CD4-positive, CD25-positive, alpha-beta regulatory T cell (primary cell): Measurements from ENCODE around the gene KCNQ2. TPM values are rescaled to one million over a fixed set of nuclear protein-coding genes. Genes with fewer than 3 reads are reported as not detected.

Source experiments
- ATAC-seq, 2 donors: fragments of 150-1000 bp; cut with Tn5 transposase; one replicate each; pipeline ENCODE4 v1.10.0; 2021; ENCODE audit warnings: low read depth in 2 of 2, moderate number of reproducible peaks in 2 of 2, moderate library complexity in 1 of 2
- DNase-seq, 3 donors: peaks; one replicate each; pipeline versions ENCODE4 v3.0.0 to v3.0.0-alpha.2; 2012 to 2022; ENCODE audit warnings: mixed read lengths in 1 of 3
- H3K27ac ChIP-seq: one replicate; pipeline ENCODE4 v1.7.0; 2013; ENCODE audit warnings: mild to moderate bottlenecking, low read length; ENCODE audit not compliant: insufficient read depth, poor library complexity, severe bottlenecking
- H3K27me3 ChIP-seq: one replicate; pipeline ENCODE4 v1.7.0; 2013; ENCODE audit warnings: low read length; ENCODE audit not compliant: control insufficient read depth, insufficient read depth
- H3K36me3 ChIP-seq: one replicate; pipeline ENCODE4 v1.7.0; 2013; ENCODE audit warnings: mild to moderate bottlenecking, low read length, moderate library complexity; ENCODE audit not compliant: control insufficient read depth, insufficient read depth
- H3K4me1 ChIP-seq: 2 replicates; pipeline ENCODE4 v1.7.0; 2013; ENCODE audit warnings: mild to moderate bottlenecking, low read length; ENCODE audit not compliant: insufficient read depth, control insufficient read depth, poor library complexity, severe bottlenecking
- H3K4me3 ChIP-seq: one replicate; pipeline ENCODE4 v1.7.0; 2013; ENCODE audit warnings: low read depth, mild to moderate bottlenecking, low read length, moderate library complexity
- H3K9me3 ChIP-seq, 2 experiments: 1 replicate in 1 of 2; 2 replicates in 1 of 2; pipeline ENCODE4 v1.7.0; 2013; ENCODE audit warnings: low read length in 2 of 2, mild to moderate bottlenecking in 1 of 2, moderate library complexity in 1 of 2; ENCODE audit not compliant: control insufficient read depth in 2 of 2
- H3K27ac Mint-ChIP-seq, 3 donors: one replicate each; pipeline ENCODE4 v1.8.0; 2020 to 2022; ENCODE audit warnings: mild to moderate bottlenecking in 3 of 3, mixed read lengths in 3 of 3, moderate library complexity in 2 of 3
- H3K27me3 Mint-ChIP-seq: one replicate; pipeline ENCODE4 v1.8.0; 2022; ENCODE audit warnings: mild to moderate bottlenecking, mixed read lengths
- H3K36me3 Mint-ChIP-seq: one replicate; pipeline ENCODE4 v1.8.0; 2020; ENCODE audit warnings: mixed read lengths
- H3K4me1 Mint-ChIP-seq, 4 donors: one replicate each; pipeline ENCODE4 v1.8.0; 2020 to 2022; ENCODE audit warnings: mixed read lengths in 4 of 4, mild to moderate bottlenecking in 1 of 4
- H3K4me3 Mint-ChIP-seq, 4 donors: one replicate each; pipeline ENCODE4 v1.8.0; 2020 to 2022; ENCODE audit warnings: mild to moderate bottlenecking in 4 of 4, mixed read lengths in 4 of 4, moderate library complexity in 3 of 4
- H3K9me3 Mint-ChIP-seq, 7 donors: one replicate each; pipeline ENCODE4 v1.8.0; 2020 to 2022; ENCODE audit warnings: mixed read lengths in 7 of 7, mild to moderate bottlenecking in 3 of 7, moderate library complexity in 2 of 7
- polyA plus RNA-seq, 4 donors: library from polyadenylated mRNA; unstranded; fragments of 300-500 nt; fragmentation: Illumina TruSeq; gene quantifications; one replicate each; pipeline ENCODE4 v1.2.3, GENCODE V29; 2021
- total RNA-seq: library from RNA; stranded (reverse); gene quantifications from one replicate; pipeline ENCODE4 v1.2.3, GENCODE V29; 2022

Gene KCNQ2
- total and polyA plus RNA-seq, 5 donors from 2014 or later: 0.77 to 1.1 (median 0.89) TPM; not detected in 2

GRCh38 chr20:63416631-63417030, 55.8 kb downstream of the KCNQ2 start:
- H3K4me1 Mint-ChIP-seq: peaks cover 0 to 2% (median 0%) of the 10 kb centered on the region in 4 donors
- H3K4me3 Mint-ChIP-seq: no peak overlapping the region

GRCh38 chr20:63415647-63416391, 56.6 kb downstream of the KCNQ2 start:
- H3K27ac Mint-ChIP-seq: no peak overlapping the region
- no peaks in the 10 kb centered on the region for H3K27me3 Mint-ChIP-seq
- peaks cover 0 to 3% (median 0%) of the 10 kb centered on the region in 7 donors for H3K9me3 Mint-ChIP-seq
- H3K4me1 Mint-ChIP-seq: peaks cover 0 to 2% (median 0%) of the 10 kb centered on the region in 4 donors
- no peak overlapping the region for H3K4me3 Mint-ChIP-seq
- Histone ChIP-seq H3K4me1 (no peaks in the 10 kb centered on the region), H3K27me3 (no peaks in the 10 kb centered on the region), H3K36me3 (no peaks in the 10 kb centered on the region), H3K4me3 (no peak overlapping the region), H3K27ac (no peak overlapping the region), H3K9me3 (no peaks in the 10 kb centered on the region)
- ATAC-seq (no peak), DNase-seq (no peak)
- H3K36me3 Mint-ChIP-seq: no peaks in the 10 kb centered on the region

More at GRCh38 chr20:63416631-63417030, 55.8 kb downstream of the KCNQ2 start:
- no peak overlapping the region for H3K4me3 ChIP-seq
- no peaks in the 10 kb centered on the region for H3K4me1 ChIP-seq
- no peaks in the 10 kb centered on the region for H3K36me3 Mint-ChIP-seq
- peaks cover 0 to 4% (median 0%) of the 10 kb centered on the region in 7 donors for H3K9me3 Mint-ChIP-seq
- ATAC-seq (no peak), DNase-seq (no peak)
- no peaks in the 10 kb centered on the region for H3K9me3 ChIP-seq
- H3K27ac ChIP-seq: no peak overlapping the region
- no peak overlapping the region for H3K27ac Mint-ChIP-seq
- H3K36me3 ChIP-seq: no peaks in the 10 kb centered on the region
- H3K27me3 Mint-ChIP-seq: no peaks in the 10 kb centered on the region
- H3K27me3 ChIP-seq: no peaks in the 10 kb centered on the region

GRCh38 chr20:63414720-63415430, 57.6 kb downstream of the KCNQ2 start:
- Mint-ChIP-seq H3K27me3 (no peaks in the 10 kb centered on the region), H3K36me3 (no peaks in the 10 kb centered on the region), H3K9me3 (no peaks in the 10 kb centered on the region), H3K27ac (no peak overlapping the region), H3K4me1 (peaks cover 0 to 2% (median 0%) of the 10 kb centered on the region in 4 donors), H3K4me3 (no peak overlapping the region)
- Histone ChIP-seq H3K27ac (no peak overlapping the region), H3K4me1 (no peaks in the 10 kb centered on the region), H3K9me3 (no peaks in the 10 kb centered on the region), H3K36me3 (no peaks in the 10 kb centered on the region), H3K27me3 (no peaks in the 10 kb centered on the region), H3K4me3 (no peak overlapping the region)
- DNase-seq (no peak), ATAC-seq (no peak)

GRCh38 chr20:63413963-63414684, 58.3 kb downstream of the KCNQ2 start:
- H3K27ac Mint-ChIP-seq: no peak overlapping the region

GRCh38 chr20:63413323-63413722, 59.1 kb downstream of the KCNQ2 start:
- Histone ChIP-seq H3K27ac (no peak overlapping the region), H3K27me3 (no peaks in the 10 kb centered on the region), H3K4me3 (no peak overlapping the region), H3K4me1 (no peaks in the 10 kb centered on the region), H3K36me3 (no peaks in the 10 kb centered on the region), H3K9me3 (no peaks in the 10 kb centered on the region)
- H3K4me1 Mint-ChIP-seq: peaks cover 0 to 4% (median 0%) of the 10 kb centered on the region in 4 donors
- no peak overlapping the region for H3K27ac Mint-ChIP-seq
- no peak for ATAC-seq
- H3K4me3 Mint-ChIP-seq: no peak overlapping the region
- H3K27me3 Mint-ChIP-seq: no peaks in the 10 kb centered on the region
- H3K36me3 Mint-ChIP-seq: no peaks in the 10 kb centered on the region
- DNase-seq: no peak
- H3K9me3 Mint-ChIP-seq: no peaks in the 10 kb centered on the region

More at GRCh38 chr20:63413963-63414684, 58.3 kb downstream of the KCNQ2 start:
- ATAC-seq (no peak), DNase-seq (no peak)
- H3K9me3 Mint-ChIP-seq: no peaks in the 10 kb centered on the region
- Histone ChIP-seq H3K27ac (no peak overlapping the region), H3K9me3 (no peaks in the 10 kb centered on the region), H3K4me3 (no peak overlapping the region), H3K4me1 (no peaks in the 10 kb centered on the region), H3K27me3 (no peaks in the 10 kb centered on the region), H3K36me3 (no peaks in the 10 kb centered on the region)
- peaks cover 0 to 2% (median 0%) of the 10 kb centered on the region in 4 donors for H3K4me1 Mint-ChIP-seq
- no peak overlapping the region for H3K4me3 Mint-ChIP-seq
- no peaks in the 10 kb centered on the region for H3K27me3 Mint-ChIP-seq
- no peaks in the 10 kb centered on the region for H3K36me3 Mint-ChIP-seq

GRCh38 chr20:63412889-63413288, 59.6 kb downstream of the KCNQ2 start:
- no peak for DNase-seq
- H3K36me3 Mint-ChIP-seq: no peaks in the 10 kb centered on the region
- no peak overlapping the region for H3K4me3 ChIP-seq
- no peaks in the 10 kb centered on the region for H3K27me3 Mint-ChIP-seq
- ATAC-seq: no peak
- no peaks in the 10 kb centered on the region for H3K36me3 ChIP-seq
- no peaks in the 10 kb centered on the region for H3K9me3 ChIP-seq
- no peak overlapping the region for H3K27ac ChIP-seq
- no peaks in the 10 kb centered on the region for H3K9me3 Mint-ChIP-seq
- no peak overlapping the region for H3K4me3 Mint-ChIP-seq
- no peaks in the 10 kb centered on the region for H3K4me1 ChIP-seq
- H3K27me3 ChIP-seq: no peaks in the 10 kb centered on the region
- no peak overlapping the region for H3K27ac Mint-ChIP-seq
- H3K4me1 Mint-ChIP-seq: peaks cover 0 to 4% (median 0%) of the 10 kb centered on the region in 4 donors

GRCh38 chr20:63411898-63412631, 60.4 kb downstream of the KCNQ2 start:
- no peak for ATAC-seq
- Mint-ChIP-seq H3K27ac (no peak overlapping the region), H3K27me3 (no peaks in the 10 kb centered on the region), H3K36me3 (no peaks in the 10 kb centered on the region), H3K9me3 (no peaks in the 10 kb centered on the region), H3K4me1 (peaks cover 0 to 4% (median 0%) of the 10 kb centered on the region in 4 donors), H3K4me3 (peak overlapping the region in 1 of 4 donors; percentile 48)
- Histone ChIP-seq H3K27ac (no peak overlapping the region), H3K27me3 (no peaks in the 10 kb centered on the region), H3K36me3 (no peaks in the 10 kb centered on the region), H3K9me3 (no peaks in the 10 kb centered on the region), H3K4me1 (no peaks in the 10 kb centered on the region), H3K4me3 (no peak overlapping the region)
- DNase-seq: no peak
